ENCODE results near the gene SEPTIN10.

GRCh38 chr2:109512076-109512475 lies 101.7 kb downstream of the SEPTIN10 start:
- TF ChIP-seq GATA3 (IDR thresholded peaks at IDR 0.05; ENCODE audit: low read depth, low read length): no peak
- TF ChIP-seq GATA2 (IDR thresholded peaks at IDR 0.05; ENCODE audit: low read depth, low read length): no peak

Measured in SH-SY5Y (cell line).